OCI-LY1 (cell line): ENCODE data around the gene NAV1.
A peak's percentile ranks its signal among the peaks of the same experiment; 100 is the strongest.

ENCODE experiments used
- H2AFZ ChIP-seq: fragments of 200-600 bp; sonication (generic), shearing (Covaris generic); 2 replicates; pipeline ENCODE4 v1.6.0; 2014; ENCODE audit warnings: antibody characterized with exemption, mild to moderate bottlenecking, low read length
- H3F3A ChIP-seq: fragments of 200-600 bp; sonication (generic), shearing (Covaris generic); 2 replicates; pipeline ENCODE4 v1.6.0; 2014; ENCODE audit warnings: mild to moderate bottlenecking, antibody characterized with exemption, low read length, moderate library complexity; ENCODE audit not compliant: insufficient read depth
- H3K27ac ChIP-seq: fragments of 200-600 bp; sonication (generic); 2 replicates; pipeline ENCODE4 v1.5.1; 2014; ENCODE audit warnings: low read length, mixed run types, mild to moderate bottlenecking, low read depth; ENCODE audit not compliant: poor library complexity, severe bottlenecking
- H3K27me3 ChIP-seq: fragments of 200-600 bp; sonication (generic); 2 replicates; pipeline ENCODE4 v1.6.0; 2014; ENCODE audit warnings: antibody characterized with exemption, mild to moderate bottlenecking, low read length, moderate library complexity; ENCODE audit not compliant: insufficient read depth
- H3K36me3 ChIP-seq: fragments of 200-600 bp; sonication (generic); 2 replicates; pipeline ENCODE4 v1.6.1; 2014; ENCODE audit warnings: mild to moderate bottlenecking, antibody characterized with exemption, low read length, moderate library complexity, mixed read lengths; ENCODE audit not compliant: insufficient read depth
- H3K4me1 ChIP-seq: fragments of 200-600 bp; sonication (generic); 2 replicates; pipeline ENCODE4 v1.5.1; 2014; ENCODE audit warnings: mild to moderate bottlenecking, low read length, moderate library complexity; ENCODE audit not compliant: insufficient read depth, severe bottlenecking
- H3K4me2 ChIP-seq: fragments of 200-600 bp; sonication (generic), shearing (Covaris generic); 2 replicates; pipeline ENCODE4 v1.6.1; 2014; ENCODE audit warnings: low read length
- H3K4me3 ChIP-seq: fragments of 200-600 bp; sonication (generic); 2 replicates; pipeline ENCODE4 v1.5.1; 2014; ENCODE audit warnings: low read length, low read depth, mild to moderate bottlenecking, mixed read lengths; ENCODE audit not compliant: poor library complexity, severe bottlenecking
- H3K79me2 ChIP-seq: fragments of 200-600 bp; shearing (Covaris generic); 2 replicates; pipeline ENCODE4 v1.6.1; 2016; ENCODE audit warnings: mixed run types, low read length, mixed read lengths; ENCODE audit not compliant: insufficient read depth
- H3K9ac ChIP-seq: fragments of 200-600 bp; sonication (generic), shearing (Covaris generic); 2 replicates; pipeline ENCODE4 v1.6.1; 2014; ENCODE audit warnings: mild to moderate bottlenecking, low read length, mixed read lengths
- H3K9me2 ChIP-seq: fragments of 200-600 bp; sonication (generic), shearing (Covaris generic); 2 replicates; pipeline ENCODE4 v1.6.1; 2014; ENCODE audit warnings: low read depth, mild to moderate bottlenecking, low read length, mixed read lengths
- H3K9me3 ChIP-seq: fragments of 200-600 bp; shearing (Covaris generic); 2 replicates; pipeline ENCODE4 v1.6.1; 2014; ENCODE audit warnings: low read length, mixed read lengths
- H4K20me1 ChIP-seq: fragments of 200-600 bp; sonication (generic), shearing (Covaris generic); 2 replicates; pipeline ENCODE4 v1.6.0; 2016; ENCODE audit warnings: mild to moderate bottlenecking, low read length; ENCODE audit not compliant: insufficient read depth
- CTCF ChIP-seq: fragments of 200-600 bp; sonication (generic), shearing (Covaris generic); IDR thresholded peaks from 2 replicates; pipeline ENCODE4 v1.5.1; 2017; ENCODE audit warnings: mild to moderate bottlenecking, antibody characterized with exemption, low read length, moderate library complexity, mixed read lengths
- EZH2 ChIP-seq: fragments of 200-600 bp; sonication (generic), shearing (Covaris generic); IDR thresholded peaks from 2 replicates; pipeline ENCODE4 v1.8.0; 2017; ENCODE audit warnings: borderline replicate concordance, mixed run types, mild to moderate bottlenecking, antibody characterized with exemption, low read length, moderate library complexity, mixed read lengths

The NAV1 gene

DNA sequence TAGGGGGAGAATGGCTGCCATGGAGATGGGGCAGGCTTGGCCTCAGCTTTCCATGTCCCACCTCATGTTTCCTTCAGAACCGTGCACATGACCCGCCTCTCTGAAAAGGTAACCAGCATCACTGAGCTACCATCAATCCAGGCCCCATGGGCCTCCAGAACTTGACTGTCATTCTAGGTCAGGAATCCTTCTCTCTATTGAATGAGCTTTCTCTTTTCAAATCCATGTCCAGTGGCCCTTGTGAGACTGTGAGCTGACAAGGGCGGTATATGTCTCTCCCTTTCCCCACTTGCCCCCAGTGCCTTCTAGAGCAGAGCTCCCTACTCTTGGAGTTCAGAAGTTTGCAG, 36.4 kb upstream of the NAV1 start:
- H3K4me1 ChIP-seq: peaks cover 53% of the 10 kb centered on the region
- no peak overlapping the region for H2AFZ ChIP-seq
- peaks cover 5% of the 10 kb centered on the region; the same call in 1 of the 2 replicates for H3K36me3 ChIP-seq
- H3K9ac ChIP-seq: no peak overlapping the region
- H3K9me2 ChIP-seq: no peaks in the 10 kb centered on the region
- no peaks in the 10 kb centered on the region for H4K20me1 ChIP-seq
- H3K27ac ChIP-seq: no peak overlapping the region
- H3K27me3 ChIP-seq: no peaks in the 10 kb centered on the region
- no peaks in the 10 kb centered on the region for H3K79me2 ChIP-seq
- no peak overlapping the region for H3K4me2 ChIP-seq
- no peak for TF ChIP-seq CTCF
- no peak for TF ChIP-seq EZH2
- H3F3A ChIP-seq: no peaks in the 10 kb centered on the region
- no peaks in the 10 kb centered on the region for H3K9me3 ChIP-seq
- no peak overlapping the region for H3K4me3 ChIP-seq

GRCh38 chr1:201503397-201504176, 35.3 kb upstream of the NAV1 start:
- Histone ChIP-seq H3K9me2 (no peaks in the 10 kb centered on the region), H4K20me1 (no peaks in the 10 kb centered on the region), H3K4me1 (peaks cover 64% of the 10 kb centered on the region), H3K36me3 (no peaks in the 10 kb centered on the region), H3K27me3 (no peaks in the 10 kb centered on the region), H3F3A (no peaks in the 10 kb centered on the region), H2AFZ (no peak overlapping the region), H3K27ac (no peak overlapping the region), H3K4me3 (no peak overlapping the region), H3K9me3 (no peaks in the 10 kb centered on the region), H3K9ac (no peak overlapping the region), H3K4me2 (0 out of 2 replicates have a peak overlapping the region, but pooled peaks have one; percentile 7), H3K79me2 (no peaks in the 10 kb centered on the region)
- TF ChIP-seq EZH2 (no peak), CTCF (no peak)

GRCh38 chr1:201504179-201504631, 34.7 kb upstream of the NAV1 start:
- Histone ChIP-seq H3F3A (no peaks in the 10 kb centered on the region), H3K4me3 (no peak overlapping the region), H3K4me2 (0 out of 2 replicates have a peak overlapping the region, but pooled peaks have one; percentile 7), H2AFZ (no peak overlapping the region), H3K79me2 (no peaks in the 10 kb centered on the region), H3K27ac (no peak overlapping the region), H4K20me1 (no peaks in the 10 kb centered on the region), H3K9me2 (no peaks in the 10 kb centered on the region), H3K9me3 (no peaks in the 10 kb centered on the region), H3K27me3 (no peaks in the 10 kb centered on the region), H3K36me3 (no peaks in the 10 kb centered on the region), H3K4me1 (peaks cover 66% of the 10 kb centered on the region), H3K9ac (no peak overlapping the region)
- no peak for TF ChIP-seq EZH2
- TF ChIP-seq CTCF: no peak
